Dedifferentiated amniotic fluid mesenchymal stem cell (primary cell): ENCODE data around the gene ZNF792.
"Not testable (repeated sequence)": the region's sequence is repeated elsewhere in the genome, so short reads cannot be mapped to it uniquely, and the experiment has no call there.

Experiments
- DNase-seq: peaks from one replicate; pipeline ENCODE4 v3.0.0-alpha.2; 2016; ENCODE audit errors: extremely low spot score

Gene ZNF792

DNA sequence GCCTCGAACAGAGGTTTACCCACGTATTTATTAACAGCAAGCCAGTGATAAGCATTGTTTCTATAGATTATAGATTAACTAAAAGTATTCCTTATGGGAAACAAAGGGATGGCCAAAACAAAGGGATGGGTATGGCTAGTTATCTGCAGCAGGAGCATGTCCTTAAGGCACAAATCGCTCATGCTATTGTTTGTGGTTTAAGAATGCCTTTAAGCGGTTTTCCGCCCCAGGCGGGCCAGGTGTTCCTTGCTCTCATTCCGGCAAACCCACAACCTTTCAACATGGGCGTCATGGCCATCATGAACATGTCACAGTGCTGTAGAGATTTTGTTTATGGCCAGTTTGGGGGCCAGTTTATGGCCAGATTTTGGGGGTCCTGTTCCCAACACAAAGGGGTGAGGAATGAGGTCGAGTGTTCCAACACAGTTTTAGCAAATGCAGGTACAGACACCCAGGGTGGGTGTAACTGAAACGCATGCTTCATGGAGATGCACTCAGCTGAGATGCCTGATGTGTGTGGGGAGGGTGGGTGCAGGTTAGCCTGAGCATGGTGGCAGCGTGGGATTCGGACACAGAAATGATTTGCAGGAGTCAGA, 6.3 kb upstream of the ZNF792 start:
- DNase-seq: not testable (repeated sequence)

DNA sequence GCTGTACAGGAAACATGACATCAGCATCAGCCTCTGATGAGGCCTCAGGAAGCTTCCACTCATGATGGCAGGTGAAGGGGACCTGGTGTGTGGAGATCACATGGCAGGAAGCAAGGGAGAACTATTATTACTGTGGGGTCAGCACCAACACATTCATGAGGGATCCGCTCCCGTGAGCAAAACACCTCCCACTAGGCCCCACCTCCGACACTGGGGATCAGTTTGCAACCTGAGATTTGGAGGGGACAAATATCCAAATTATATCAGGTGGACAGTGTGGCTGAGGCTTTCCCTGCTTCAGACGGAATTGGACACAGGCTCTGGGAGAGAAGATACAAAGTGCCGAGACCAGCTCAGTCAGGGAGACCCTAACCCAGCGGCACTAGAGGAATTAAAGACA, 5.7 kb upstream of the ZNF792 start:
- no peak for DNase-seq

DNA sequence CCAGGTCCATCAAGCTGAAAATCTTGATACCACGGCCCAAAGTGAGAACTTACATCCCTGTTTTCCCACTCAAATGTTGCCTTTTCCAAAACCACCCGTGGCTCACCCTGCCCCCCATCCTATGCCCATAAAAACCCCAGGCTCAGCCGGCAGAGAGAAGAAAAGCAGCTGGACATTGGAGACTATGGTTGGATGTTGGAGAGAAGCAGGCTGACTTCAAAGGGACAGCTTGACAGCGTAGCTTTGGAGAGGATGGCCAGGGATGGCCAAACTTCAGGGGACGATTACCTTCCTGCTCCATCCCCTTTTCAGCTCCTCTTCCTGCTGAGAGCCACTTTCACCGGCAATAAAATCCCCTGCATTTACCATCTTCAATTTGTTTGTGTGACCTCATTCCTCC, 3.5 kb upstream of the ZNF792 start:
- no peak for DNase-seq

DNA sequence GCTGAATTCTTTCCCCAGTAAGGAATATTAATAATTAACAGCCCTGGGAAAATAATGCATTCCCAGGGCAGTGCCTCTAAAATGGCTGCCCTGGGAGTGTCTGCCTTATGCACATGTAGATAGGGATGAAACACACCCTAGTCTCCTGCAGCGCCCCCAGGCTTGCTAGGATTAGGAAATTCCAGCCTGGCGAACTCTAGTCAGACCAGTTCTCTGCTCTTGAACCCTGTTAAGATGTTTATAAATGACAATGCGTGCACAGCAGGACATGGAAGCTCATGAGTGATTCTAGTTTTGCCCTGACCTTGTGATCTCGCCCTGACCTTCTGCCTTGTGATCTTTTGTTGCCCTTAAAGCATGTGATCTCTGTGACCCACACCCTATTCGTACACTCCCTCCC, 1.5 kb upstream of the ZNF792 start:
- not testable (repeated sequence) for DNase-seq

DNA sequence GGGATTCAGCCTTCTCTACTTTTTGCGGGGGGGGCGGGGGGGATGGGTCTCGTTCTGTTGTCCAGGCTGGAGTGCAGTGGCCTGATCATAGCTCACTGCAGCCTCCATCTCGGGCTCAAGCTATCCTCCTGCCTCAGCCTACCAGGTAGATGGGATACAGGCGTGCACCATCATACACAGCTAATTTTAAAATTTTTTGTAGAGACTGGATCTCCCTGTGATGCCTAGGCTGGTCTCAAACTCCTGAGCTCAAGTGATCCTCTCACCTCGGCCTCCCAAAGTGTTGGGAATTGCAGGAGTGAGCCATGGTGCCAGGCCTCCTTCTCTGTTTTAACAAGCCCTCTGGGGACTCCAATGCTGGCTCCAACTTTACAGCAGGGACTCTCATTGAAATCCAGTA, 569 bp upstream of the ZNF792 start:
- DNase-seq: no peak

DNA sequence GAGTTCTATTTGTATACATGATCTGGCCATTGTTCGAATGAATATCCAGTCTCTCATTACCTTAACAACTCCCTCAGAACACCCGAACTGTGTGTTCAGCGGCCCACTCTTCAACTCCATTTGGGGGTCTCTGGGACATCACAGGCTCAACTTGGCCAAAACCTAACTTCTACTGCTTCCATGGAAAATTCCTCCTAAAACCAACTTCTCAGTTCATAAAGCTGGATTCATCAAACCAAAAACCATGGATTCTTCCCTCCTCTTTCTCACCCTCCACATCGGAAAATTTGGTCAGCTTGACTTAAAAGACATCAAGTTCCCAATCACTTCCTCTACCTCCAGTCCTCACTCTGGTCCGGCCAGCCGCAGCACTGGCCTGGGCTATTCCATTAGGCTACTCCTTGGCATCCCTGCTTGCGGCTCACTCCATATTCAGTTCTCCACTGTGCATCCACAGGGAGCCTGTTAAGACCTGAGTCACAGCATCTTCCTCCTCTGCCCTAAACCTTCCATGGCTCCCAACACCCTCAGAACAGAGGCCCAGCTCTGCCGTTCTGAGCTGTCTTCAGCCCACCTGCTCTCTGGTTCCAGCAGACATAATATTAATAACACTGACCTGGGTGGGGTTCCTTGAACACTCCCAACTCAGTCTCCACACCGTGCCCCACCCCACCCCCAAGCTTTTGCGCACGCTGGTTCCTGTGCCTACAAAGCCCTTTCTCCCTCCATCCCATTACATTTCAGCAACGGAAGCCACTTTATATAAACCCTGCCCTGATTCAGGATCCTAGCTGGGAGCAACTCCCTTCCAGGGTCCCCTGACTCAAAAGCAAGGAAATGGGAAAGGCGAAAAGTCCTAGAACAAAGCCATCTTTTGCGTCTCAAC, 1.1 kb downstream of the ZNF792 start:
- DNase-seq: no peak

DNA sequence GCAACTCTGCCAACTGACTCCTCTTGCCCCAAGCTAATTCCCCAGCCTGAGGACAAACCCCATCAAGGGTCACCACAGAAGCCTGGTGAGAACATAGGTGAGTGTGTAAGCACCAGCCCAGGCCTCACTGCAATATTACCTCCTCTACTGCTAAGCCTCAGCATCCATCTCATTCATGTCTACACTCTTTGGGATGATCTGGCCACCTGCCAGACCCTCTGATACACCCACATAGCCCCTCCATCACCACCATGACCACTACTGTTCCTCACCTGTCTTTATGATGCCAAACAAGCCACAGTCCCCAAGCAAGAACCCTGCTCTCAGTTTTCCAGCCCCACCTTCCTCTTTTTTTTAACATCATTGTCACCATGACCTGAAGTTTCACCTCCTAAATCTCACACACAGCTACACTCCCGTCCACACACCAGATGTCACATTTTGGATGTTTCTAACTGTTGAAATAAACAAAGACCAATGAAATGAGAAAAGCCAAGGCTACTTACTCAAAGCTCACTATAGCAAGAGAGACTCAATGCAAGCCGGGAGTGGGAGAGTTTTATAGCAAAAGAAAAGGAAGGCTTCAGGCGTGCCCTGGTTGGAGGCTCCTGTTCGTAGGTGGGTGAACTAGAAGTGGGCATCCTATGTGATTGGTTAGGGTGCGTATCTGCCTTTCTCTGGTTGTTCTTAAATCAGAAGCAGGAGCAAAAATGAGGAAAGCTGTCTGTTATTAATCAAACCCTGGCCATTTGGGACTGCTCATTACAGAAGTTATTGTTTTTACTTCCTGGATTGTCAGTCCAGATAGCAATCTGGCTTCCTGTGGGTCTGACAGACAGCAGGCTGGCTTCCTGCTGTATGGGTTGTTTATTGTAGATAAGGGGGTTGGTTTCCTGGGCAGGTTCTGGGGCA, 2.0 kb downstream of the ZNF792 start:
- no peak for DNase-seq

DNA sequence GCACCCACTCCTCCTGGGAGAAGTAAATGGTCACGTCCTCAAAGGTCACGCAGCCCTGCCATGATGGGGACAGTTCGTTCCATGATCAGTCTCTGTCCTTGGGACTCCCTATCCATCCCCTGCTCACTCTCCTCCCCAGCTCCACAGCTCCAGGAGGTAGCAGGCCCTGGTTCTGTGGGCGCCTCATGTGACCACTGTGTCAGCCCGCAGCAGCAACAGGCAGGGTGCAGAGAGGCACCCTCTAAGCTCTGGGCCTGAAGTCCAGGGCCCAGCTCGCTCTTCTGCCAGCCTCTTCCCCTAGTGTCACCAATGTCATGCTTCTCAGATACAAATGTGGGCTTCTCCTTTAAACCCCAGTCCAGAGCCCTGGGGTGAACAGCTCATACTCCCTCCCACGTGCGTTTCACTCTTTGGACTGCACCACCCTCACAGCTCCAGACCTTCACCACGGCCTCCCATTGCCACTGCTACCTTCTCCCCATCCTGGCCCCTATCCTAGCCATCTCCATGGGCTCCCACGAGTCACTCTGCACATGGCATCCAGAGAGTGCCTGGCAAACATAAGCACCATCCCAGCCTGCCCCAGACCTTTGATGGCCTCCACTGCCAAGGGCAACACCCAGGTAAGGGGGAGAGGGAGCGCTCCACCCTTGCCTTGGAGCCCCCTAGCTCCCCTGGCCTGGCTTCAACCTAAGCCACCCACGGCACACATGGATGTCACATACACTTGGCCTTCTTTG, 2.9 kb downstream of the ZNF792 start:
- no peak for DNase-seq

DNA sequence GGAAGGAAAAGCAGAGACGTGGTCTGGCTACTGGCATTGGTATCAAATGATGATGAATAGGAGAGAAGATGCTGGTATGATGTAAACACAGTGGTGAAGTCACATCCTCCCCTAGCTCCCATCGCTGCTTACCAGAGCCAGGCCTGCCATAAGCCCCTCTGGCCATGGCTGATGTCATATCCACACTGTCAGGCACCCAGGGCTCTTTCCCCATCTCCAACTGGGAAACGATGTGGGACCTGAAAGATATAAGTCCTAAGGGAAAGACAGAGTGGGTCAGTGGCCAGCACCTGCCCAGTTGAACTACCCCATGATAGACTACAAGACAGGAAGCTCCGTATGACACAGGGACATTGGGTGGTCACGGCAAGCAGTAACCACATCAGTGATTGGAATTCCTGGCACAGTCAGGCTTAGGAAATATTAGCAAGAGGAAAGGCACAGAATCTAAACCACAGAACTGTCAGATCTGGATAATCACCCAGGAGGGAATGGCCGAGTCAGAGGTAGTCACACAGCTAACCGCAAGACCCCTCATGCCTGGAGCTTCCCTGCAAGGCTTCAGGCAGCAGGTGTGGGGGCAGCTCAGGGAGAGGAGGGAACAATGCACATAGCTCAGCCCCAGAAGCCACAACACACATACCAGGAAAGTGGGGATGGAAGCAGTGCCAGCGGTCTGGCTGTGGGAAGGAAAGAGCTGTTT, 3.8 kb downstream of the ZNF792 start:
- DNase-seq: no peak

DNA sequence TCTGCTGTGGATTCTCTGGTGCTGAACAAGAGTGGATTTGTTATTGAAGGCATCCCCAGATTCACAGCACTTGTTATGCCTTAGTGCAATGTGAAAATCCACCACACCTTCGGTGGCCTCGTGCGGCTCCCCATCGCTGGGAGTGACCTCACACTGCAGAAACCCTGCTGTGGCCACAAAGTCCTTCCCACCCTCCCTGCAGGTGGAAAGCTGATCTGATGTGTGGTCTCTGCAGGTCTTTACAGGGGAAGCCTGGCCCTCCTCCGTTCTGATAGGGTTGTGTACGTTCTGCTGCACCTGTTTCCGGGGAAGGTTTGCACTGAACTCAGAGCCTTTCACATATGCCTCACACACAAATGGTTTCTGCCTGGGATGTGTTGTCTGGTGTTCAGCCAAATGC, 5.0 kb downstream of the ZNF792 start:
- no peak for DNase-seq

DNA sequence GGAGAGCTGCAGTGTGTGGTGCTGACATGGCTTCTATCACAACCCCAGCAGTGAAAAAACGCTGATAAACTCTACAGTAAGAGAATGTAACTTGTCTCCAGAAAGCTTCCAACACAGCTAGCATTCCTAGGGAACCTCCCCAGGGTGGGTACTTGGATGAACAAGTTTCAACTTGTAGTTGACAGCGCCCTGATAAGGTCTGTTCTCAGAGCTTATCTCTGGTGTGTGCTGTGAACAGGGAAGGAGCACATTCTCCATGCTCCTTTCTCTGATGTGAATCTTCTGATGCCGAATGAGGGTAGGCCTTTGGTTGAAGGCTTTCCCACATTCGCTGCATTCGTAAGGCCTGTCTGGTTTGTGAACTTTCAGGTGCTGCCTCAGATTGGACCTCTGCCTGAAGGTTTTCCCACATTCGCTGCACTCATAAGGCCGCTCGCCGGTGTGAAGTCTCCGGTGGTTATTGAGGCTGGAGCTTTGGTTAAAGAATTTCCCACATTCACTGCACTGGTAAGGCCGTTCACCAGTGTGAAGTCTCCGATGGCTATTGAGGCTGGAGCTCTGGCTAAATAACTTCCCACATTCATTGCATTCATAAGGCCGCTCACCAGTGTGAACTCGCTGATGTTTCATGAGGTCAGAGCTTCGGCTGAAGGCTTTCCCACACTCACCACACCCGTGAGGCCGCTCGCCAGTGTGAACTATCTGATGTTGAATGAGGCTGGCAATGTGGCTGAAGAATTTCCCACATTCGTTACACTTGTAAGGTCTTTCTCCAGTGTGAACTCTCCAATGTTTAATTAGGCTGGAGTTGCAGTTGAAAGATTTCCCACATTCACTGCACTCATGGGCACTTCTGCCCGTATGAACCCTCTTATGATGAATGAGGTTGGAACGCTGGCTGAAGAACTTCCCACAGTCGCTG, 5.9 kb downstream of the ZNF792 start:
- DNase-seq: no peak

DNA sequence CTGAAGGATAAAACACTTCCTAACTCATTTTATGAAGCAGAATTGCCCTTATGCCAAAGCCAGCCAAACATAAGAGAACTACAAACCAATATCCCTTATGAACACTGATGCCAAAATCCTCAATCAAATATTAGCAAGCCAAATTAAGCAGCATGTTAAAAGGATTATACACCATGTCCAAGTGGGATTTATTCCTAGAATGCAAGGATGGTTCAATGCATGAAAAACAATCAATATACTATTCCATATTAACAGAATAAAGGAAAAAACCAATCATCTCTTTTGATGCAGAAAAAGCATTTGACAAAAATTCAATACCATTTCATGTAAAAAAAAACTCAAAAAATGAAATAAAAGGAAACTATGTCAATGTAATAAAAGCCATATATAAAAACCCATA, 10.9 kb downstream of the ZNF792 start:
- no peak for DNase-seq

DNA sequence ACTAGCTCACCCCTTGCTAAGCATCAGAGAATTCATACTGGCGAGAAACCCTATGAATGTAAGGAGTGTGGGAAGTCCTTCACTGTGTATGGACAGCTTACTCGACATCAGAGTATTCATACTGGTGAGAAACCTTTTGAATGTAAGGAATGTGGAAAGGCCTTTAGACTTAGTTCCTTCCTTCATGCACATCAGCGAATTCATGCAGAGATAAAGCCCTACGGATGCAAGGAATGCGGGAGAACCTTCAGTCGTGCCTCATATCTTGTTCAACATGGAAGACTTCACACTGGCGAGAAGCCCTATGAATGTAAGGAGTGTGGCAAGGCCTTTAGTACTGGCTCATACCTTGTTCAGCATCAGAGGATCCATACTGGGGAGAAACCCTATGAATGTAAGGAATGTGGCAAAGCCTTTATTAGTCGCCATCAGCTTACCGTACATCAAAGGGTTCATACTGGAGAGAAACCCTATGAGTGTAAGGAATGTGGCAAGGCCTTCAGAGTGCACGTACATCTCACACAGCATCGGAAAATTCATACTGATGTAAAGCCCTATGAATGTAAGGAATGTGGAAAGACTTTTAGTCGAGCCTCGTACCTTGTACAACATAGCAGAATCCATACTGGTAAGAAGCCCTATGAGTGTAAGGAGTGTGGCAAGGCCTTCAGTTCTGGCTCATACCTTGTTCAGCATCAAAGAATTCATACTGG, 20.0 kb downstream of the ZNF792 start:
- DNase-seq: no peak

DNA sequence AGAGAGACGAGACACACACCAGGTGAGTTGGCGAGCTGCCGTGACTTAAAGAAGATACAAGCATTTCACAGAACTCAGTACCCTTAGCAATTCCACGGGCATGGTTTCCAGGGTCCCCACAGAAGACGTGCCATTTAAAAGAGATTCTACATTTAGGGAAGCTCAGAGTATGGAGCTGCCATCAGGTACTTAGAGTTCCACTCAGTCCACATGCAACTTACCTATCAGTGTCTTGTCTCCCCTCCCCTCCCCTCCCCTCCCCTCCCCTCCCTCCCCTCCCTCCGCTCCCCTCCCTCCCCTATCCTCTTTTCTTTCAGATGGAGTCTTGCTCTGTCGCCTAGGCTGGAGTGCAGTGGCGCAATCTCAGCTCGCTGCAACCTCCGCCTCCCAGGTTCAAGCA, 25.1 kb downstream of the ZNF792 start:
- no peak for DNase-seq

DNA sequence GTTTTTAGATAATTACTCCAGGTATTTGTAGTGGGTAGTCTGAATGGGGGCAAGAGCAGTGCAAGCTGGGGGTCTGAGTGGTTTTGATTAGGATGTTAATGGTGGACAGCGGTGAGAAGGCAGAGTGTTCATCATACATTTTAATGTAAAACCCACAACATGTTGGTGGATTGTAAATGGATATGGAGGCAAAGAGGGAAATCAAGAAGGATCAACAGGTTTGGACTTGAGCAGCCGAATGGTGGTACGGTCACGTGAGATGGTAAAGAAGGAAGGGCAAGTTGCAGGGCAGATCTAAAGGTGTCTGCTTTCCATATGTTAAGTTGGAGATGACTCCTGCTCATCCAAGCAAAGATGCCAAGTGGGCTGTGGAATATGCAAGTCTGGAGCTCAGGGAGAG, 27.8 kb downstream of the ZNF792 start:
- no peak for DNase-seq

DNA sequence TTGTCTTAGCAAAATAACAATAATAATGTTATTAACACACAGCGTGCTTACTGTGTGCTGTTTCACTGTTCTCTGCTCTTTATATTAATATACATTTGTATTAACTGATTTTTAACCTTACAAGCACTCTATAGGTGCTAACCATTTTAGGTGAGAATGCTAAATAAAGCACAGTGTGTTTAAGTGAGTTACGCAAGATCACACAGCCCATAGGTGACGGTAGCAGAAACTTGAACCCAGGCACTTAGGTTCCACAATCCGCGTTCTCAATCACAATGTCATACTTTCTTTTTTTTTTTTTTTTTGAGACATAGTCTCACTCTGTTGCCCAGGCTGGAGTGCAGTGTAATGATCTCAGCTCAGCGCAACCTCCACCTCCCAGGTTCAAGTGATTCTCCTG, 31.5 kb downstream of the ZNF792 start:
- no peak for DNase-seq

DNA sequence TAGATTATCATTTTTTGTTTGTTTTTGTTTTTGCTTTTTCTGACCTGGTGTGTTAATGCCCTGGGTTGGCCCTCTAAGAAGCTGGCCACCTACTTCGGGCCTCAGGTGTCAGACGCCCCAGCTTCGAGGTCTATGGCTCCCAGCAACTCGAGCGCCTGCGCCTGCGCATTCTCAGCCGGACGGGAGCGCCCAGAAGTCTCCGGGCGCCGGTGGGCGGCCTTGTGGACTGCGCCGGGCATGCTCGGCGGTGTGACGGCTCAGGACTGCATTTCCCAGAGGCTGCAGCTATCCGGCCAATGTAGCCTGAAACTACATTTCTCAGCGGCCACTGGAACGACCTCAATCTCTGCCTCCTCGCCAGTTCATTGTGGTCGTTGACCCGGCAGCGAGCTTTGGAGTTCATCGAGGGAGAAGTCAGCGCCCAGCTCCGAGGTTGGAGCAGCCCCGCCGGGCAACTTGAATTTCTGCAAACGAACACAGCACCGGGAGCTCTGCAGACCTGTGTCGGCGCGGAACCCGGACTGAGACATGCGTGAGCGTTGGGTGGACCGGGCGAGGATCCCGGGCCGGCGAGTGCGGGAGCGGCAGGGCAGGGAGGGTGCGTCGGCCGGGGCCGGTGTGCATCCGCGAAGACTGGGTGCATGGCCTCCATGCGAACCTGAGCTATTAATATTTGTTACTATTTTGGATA, 37.2 kb downstream of the ZNF792 start, which contains the start of gene ZNF30:
ZNF30 (plus strand) TSS at position 219 of the 691 bp plus-strand sequence. CDS start 3,045 bp downstream, outside the sequence.
- peak; percentile 92 for DNase-seq

DNA sequence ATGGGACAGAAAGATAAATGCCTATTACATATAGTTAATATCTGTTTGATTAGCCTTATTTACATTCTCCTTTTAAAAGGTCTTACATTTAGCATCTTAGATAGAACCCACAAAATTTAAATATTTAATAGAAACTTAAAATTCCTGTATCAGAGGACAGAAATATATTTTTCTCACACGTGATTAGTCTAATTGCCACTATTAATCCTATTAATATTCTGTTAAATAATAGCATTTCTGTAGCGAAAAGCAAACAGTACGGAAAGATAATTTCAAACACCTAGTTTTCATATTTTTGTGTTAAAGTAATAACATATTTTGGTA, 37.7 kb downstream of the ZNF792 start:
- DNase-seq: peak; percentile 7
